HG02678 (cell line): Measurements from ENCODE around the gene DIPK1C.

Experiments used
- ATAC-seq: cut with Tn5 transposase; IDR thresholded peaks from one replicate; pipeline ENCODE4 v1.9.1; 2021; ENCODE audit warnings: mild to moderate bottlenecking, moderate library complexity; ENCODE audit not compliant: unreplicated experiment

DIPK1C gene

GRCh38 chr18:74486119-74486849, 29.2 kb upstream of the DIPK1C start:
- no peak for ATAC-seq

- ATAC-seq, result no peak
Observed at GRCh38 chr18:74482697-74483096, 25.6 kb upstream of the DIPK1C start.

- ATAC-seq, result no peak
Observed at GRCh38 chr18:74480149-74480651, 23.1 kb upstream of the DIPK1C start.

GRCh38 chr18:74479486-74480148, 22.5 kb upstream of the DIPK1C start:
- no peak for ATAC-seq

- no peak for ATAC-seq
Observed at GRCh38 chr18:74478880-74479279, 21.8 kb upstream of the DIPK1C start.

GRCh38 chr18:74478316-74478715, 21.2 kb upstream of the DIPK1C start:
- no peak for ATAC-seq

- no peak for ATAC-seq
Observed at GRCh38 chr18:74477771-74478170, 20.7 kb upstream of the DIPK1C start.

GRCh38 chr18:74476140-74476539, 19.0 kb upstream of the DIPK1C start:
- ATAC-seq, result no peak

- no peak for ATAC-seq
Observed at GRCh38 chr18:74473976-74474640, 17.0 kb upstream of the DIPK1C start.

- no peak for ATAC-seq
Observed at GRCh38 chr18:74472312-74472711, 15.2 kb upstream of the DIPK1C start.

- no peak for ATAC-seq
Observed at GRCh38 chr18:74468547-74469061, 11.5 kb upstream of the DIPK1C start.

- no peak for ATAC-seq
Observed at GRCh38 chr18:74465775-74466174, 8.7 kb upstream of the DIPK1C start.

- no peak for ATAC-seq
Observed at GRCh38 chr18:74463983-74464382, 6.9 kb upstream of the DIPK1C start.

GRCh38 chr18:74463254-74463653, 6.1 kb upstream of the DIPK1C start:
- ATAC-seq, result no peak

- no peak for ATAC-seq
Observed at GRCh38 chr18:74460825-74461224, 3.7 kb upstream of the DIPK1C start.

- no peak for ATAC-seq
Observed at GRCh38 chr18:74459889-74460288, 2.8 kb upstream of the DIPK1C start.

- no peak for ATAC-seq
Observed at GRCh38 chr18:74457725-74458421, 765 bp upstream of the DIPK1C start.

GRCh38 chr18:74456349-74457042, 612 bp downstream of the DIPK1C start:
- no peak for ATAC-seq

GRCh38 chr18:74456017-74456348, 1.1 kb downstream of the DIPK1C start:
- ATAC-seq, result no peak

GRCh38 chr18:74455386-74455785, 1.7 kb downstream of the DIPK1C start:
- no peak for ATAC-seq
